ENCODE data around the gene MYO10.
"Not testable (repeated sequence)": the region's sequence is repeated elsewhere in the genome, so short reads cannot be mapped to it uniquely, and the experiment has no call there.

Gene MYO10

DNA sequence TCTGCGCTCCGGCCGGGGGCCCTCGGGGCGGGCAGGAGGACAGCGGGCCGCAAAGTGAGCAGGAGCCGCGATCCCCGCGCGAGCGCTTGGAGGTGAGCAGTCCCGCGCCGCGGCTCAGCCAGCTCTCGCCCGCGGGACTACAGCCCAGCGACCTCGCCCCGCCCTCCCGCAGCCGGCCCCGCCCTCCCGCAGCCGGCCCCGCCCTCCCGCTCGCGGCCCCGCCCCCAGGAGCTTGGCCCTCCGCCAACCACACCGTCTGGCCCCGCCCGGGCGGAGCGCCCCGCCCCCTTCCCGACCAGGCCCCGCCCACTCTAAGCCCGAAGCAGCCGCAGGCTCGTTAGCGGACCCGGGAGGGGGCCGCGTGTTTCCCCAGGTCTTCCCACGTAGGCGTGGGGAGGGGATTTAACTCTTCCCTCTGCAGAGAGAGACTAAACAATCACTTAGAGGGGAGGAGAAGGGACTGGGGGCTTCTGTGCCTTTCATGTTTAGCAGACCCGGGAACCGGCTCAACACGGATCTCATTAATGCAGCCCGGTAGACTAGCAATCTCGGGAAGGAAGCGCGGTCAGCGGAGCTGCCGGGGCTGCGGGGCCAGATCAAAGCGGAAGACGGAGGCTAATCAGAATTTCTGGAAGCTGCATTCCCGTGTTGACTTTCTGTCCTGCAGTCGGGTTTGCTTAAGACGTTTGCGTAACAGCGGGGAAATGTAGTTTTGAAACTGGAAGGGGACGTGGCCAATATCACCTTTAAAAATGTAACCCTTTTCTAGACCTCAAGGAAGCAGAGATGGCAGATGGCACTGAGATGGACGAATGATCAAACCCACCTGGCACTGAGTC, at the start of gene MYO10:
Gene MYO10, minus strand, starts transcription at position 139 of the 839 bp plus-strand sequence. CDS start 480 bp downstream, outside the sequence.
- peaks cover 11% of the 10 kb centered on the region for H3K4me1 ChIP-seq (ENCODE audit: control insufficient read depth, insufficient read depth, low read length)
- H3K4me3 ChIP-seq (ENCODE audit: low read length in 2 of 2) = peak within 1 kb of the TSS; percentile 63 to 79
- peaks cover 23 to 44% of the 10 kb centered on the region in 2 donors for H3K27me3 ChIP-seq (ENCODE audit: control insufficient read depth in 1 of 2, insufficient read depth in 2 of 2, low read length in 2 of 2)
- H3K9me3 ChIP-seq (ENCODE audit: control insufficient read depth in 2 of 2, low read length in 2 of 2) = no peaks in the 10 kb centered on the region
- H3K36me3 ChIP-seq (ENCODE audit: control insufficient read depth in 2 of 2, insufficient read depth in 2 of 2, low read length in 2 of 2) = no peaks in the 10 kb centered on the region
- H3K9ac ChIP-seq (ENCODE audit: low read length in 2 of 2) = peak within 1 kb of the TSS; percentile 46 to 55
- no peak within 1 kb of the TSS for H3K27ac ChIP-seq (ENCODE audit: low read length)

DNA sequence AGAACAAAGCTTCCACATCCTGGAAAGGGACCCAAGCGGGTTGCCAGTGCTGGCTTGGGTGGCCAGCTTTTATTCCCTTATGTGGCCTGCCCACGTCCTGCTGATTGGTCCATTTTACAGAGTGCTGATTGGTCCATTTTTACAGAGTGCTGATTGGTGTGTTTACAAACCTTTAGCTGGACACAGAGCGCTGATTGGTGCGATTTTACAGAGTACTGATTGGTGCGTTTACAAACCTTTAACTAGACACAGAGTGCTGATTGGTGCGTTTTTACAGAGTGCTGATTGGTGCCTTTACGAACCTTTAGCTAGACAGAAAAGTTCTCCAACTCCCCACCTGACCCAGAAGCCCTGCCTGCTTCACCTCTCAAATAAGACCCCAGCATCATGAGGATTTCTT, 49.2 kb upstream of the MYO10 start:
- not testable (repeated sequence) for H3K4me3 ChIP-seq (ENCODE audit: low read length in 2 of 2); H3K4me1 ChIP-seq (ENCODE audit: control insufficient read depth, insufficient read depth, low read length); H3K36me3 ChIP-seq (ENCODE audit: control insufficient read depth in 2 of 2, insufficient read depth in 2 of 2, low read length in 2 of 2); H3K27me3 ChIP-seq (ENCODE audit: control insufficient read depth in 1 of 2, insufficient read depth in 2 of 2, low read length in 2 of 2); H3K9me3 ChIP-seq (ENCODE audit: control insufficient read depth in 2 of 2, low read length in 2 of 2); H3K27ac ChIP-seq (ENCODE audit: low read length); H3K9ac ChIP-seq (ENCODE audit: low read length in 2 of 2)

DNA sequence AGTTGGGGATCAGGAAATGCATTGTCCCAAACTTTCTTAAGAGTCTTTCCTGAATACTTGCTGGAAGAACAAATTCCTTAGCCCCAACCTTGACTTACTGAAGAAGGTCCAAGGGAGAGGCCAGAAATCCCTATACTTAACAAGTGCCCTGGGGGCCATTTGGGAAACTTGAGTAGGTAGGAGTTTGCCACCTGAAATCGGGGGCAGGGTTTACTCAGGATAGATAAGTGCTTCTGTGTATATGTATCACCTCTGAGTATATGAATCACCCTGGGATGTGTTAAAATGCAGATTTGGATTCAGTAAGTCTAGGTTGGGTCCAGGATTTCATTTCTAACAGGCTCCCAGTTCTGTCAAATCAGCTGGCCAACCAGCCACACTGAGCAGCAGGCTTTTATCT, 47.9 kb upstream of the MYO10 start:
- Histone ChIP-seq H3K36me3 (ENCODE audit: control insufficient read depth in 2 of 2, insufficient read depth in 2 of 2, low read length in 2 of 2) (no peaks in the 10 kb centered on the region), H3K4me1 (ENCODE audit: control insufficient read depth, insufficient read depth, low read length) (no peaks in the 10 kb centered on the region), H3K4me3 (ENCODE audit: low read length in 2 of 2) (no peak overlapping the region), H3K9me3 (ENCODE audit: control insufficient read depth in 2 of 2, low read length in 2 of 2) (no peaks in the 10 kb centered on the region), H3K27me3 (ENCODE audit: control insufficient read depth in 1 of 2, insufficient read depth in 2 of 2, low read length in 2 of 2) (no peaks in the 10 kb centered on the region), H3K27ac (ENCODE audit: low read length) (no peak overlapping the region), H3K9ac (ENCODE audit: low read length in 2 of 2) (no peak overlapping the region)

DNA sequence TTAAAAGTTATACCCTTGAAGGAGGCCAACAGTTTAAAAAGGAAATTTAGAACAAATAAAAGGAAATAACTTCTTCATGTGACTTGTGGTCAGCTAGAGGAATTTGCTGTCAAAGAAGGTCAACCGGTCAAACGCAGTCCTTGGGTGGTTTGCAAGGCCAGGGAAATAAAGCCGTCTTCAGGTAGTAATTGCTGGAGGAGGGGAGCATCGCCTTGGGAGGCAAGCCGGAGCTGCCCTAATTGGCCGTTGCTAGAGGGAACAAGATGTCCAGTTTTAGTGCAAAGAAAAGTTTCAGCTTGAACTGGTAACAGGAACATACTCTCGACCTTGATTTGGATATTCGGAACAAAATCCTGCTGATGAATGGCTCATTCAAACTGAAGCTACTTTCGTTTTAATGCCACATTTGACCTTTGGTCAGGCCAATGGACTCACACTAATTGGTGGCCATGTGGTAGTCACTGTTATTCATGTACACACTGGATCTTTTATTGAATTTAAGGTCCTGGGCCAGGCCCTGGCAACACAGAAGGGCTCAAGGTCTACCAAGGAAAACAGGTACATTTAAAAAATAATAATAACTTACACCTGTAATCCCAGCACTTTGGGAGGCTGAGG, 47.0 kb upstream of the MYO10 start:
- Histone ChIP-seq H3K36me3 (ENCODE audit: control insufficient read depth in 2 of 2, insufficient read depth in 2 of 2, low read length in 2 of 2) (no peaks in the 10 kb centered on the region), H3K4me3 (ENCODE audit: low read length in 2 of 2) (no peak overlapping the region), H3K27ac (ENCODE audit: low read length) (no peak overlapping the region), H3K27me3 (ENCODE audit: control insufficient read depth in 1 of 2, insufficient read depth in 2 of 2, low read length in 2 of 2) (no peaks in the 10 kb centered on the region), H3K4me1 (ENCODE audit: control insufficient read depth, insufficient read depth, low read length) (no peaks in the 10 kb centered on the region), H3K9ac (ENCODE audit: low read length in 2 of 2) (no peak overlapping the region), H3K9me3 (ENCODE audit: control insufficient read depth in 2 of 2, low read length in 2 of 2) (no peaks in the 10 kb centered on the region)

DNA sequence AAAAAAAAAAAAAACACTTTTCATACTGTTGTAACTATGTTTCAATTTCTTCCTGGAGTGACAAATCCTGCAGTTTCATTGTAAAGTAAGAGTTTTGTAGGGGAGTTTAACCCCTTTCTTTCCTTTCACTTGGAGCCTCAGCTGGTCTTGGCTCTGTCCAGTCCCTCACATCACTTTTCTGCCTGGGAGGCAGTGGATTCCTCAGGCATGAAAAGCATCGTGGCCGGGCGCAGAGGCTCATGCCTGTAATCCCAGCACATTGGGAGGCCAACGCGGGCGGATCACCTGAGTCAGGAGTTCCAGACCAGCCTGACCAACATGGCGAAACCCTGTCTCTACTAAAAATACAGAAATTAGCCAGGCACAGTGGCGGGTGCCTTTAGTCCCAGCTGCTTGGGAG, 45.6 kb upstream of the MYO10 start:
- no peaks in the 10 kb centered on the region for H3K27me3 ChIP-seq (ENCODE audit: control insufficient read depth in 1 of 2, insufficient read depth in 2 of 2, low read length in 2 of 2)
- H3K9me3 ChIP-seq (ENCODE audit: control insufficient read depth in 2 of 2, low read length in 2 of 2) = no peaks in the 10 kb centered on the region
- no peaks in the 10 kb centered on the region for H3K4me1 ChIP-seq (ENCODE audit: control insufficient read depth, insufficient read depth, low read length)
- H3K4me3 ChIP-seq (ENCODE audit: low read length in 2 of 2) = no peak overlapping the region
- no peak overlapping the region for H3K27ac ChIP-seq (ENCODE audit: low read length)
- no peaks in the 10 kb centered on the region for H3K36me3 ChIP-seq (ENCODE audit: control insufficient read depth in 2 of 2, insufficient read depth in 2 of 2, low read length in 2 of 2)
- no peak overlapping the region for H3K9ac ChIP-seq (ENCODE audit: low read length in 2 of 2)

DNA sequence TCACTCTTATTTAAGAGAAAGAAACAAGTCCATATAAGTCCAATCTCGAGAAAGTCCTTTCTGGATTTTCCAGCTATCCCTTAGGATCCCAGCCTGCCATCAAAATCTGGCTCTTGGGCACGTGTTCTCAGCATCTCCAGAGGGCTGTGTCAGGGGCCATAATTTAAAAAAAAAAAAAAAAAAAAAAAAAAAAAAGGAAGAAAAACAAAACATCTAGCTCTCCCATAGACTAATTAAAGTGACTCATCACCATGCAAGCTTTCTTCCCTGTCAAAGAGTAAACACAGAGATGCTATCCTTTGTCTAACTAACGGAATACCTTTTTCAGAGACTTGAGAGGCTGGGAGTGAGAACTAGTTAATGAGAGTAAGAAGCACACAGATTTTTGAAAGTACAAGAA, 44.9 kb upstream of the MYO10 start:
- Histone ChIP-seq H3K4me1 (ENCODE audit: control insufficient read depth, insufficient read depth, low read length) (no peaks in the 10 kb centered on the region), H3K9me3 (ENCODE audit: control insufficient read depth in 2 of 2, low read length in 2 of 2) (no peaks in the 10 kb centered on the region), H3K9ac (ENCODE audit: low read length in 2 of 2) (no peak overlapping the region)

DNA sequence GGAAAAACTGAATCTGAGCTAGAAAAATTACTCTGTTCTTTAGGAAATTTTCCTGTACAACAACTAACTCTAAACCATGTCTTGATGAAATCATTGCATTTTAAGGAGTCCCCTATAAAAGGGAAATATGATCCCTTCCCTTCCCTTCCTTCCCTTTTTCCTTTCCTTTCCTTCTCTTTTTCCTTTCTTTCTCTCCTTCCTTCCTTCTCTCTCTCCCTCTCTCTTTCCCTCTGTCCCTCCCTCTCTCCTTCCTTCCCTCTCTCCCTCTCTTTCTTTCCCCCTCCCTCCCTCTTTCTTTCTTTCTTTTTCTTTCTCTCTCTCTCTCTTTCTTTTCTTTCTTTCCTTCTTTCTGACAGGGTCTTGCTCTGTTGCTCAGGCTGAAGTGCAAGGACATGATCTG, 42.2 kb upstream of the MYO10 start:
- Histone ChIP-seq H3K9ac (ENCODE audit: low read length in 2 of 2) (no peak overlapping the region), H3K4me1 (ENCODE audit: control insufficient read depth, insufficient read depth, low read length) (no peaks in the 10 kb centered on the region), H3K36me3 (ENCODE audit: control insufficient read depth in 2 of 2, insufficient read depth in 2 of 2, low read length in 2 of 2) (no peaks in the 10 kb centered on the region), H3K27me3 (ENCODE audit: control insufficient read depth in 1 of 2, insufficient read depth in 2 of 2, low read length in 2 of 2) (no peaks in the 10 kb centered on the region), H3K27ac (ENCODE audit: low read length) (no peak overlapping the region), H3K9me3 (ENCODE audit: control insufficient read depth in 2 of 2, low read length in 2 of 2) (no peaks in the 10 kb centered on the region), H3K4me3 (ENCODE audit: low read length in 2 of 2) (no peak overlapping the region)

More for the DNA sequence above, 44.9 kb upstream of the MYO10 start:
- no peak overlapping the region for H3K27ac ChIP-seq (ENCODE audit: low read length)
- H3K4me3 ChIP-seq (ENCODE audit: low read length in 2 of 2) = no peak overlapping the region
- H3K27me3 ChIP-seq (ENCODE audit: control insufficient read depth in 1 of 2, insufficient read depth in 2 of 2, low read length in 2 of 2) = no peaks in the 10 kb centered on the region
- no peaks in the 10 kb centered on the region for H3K36me3 ChIP-seq (ENCODE audit: control insufficient read depth in 2 of 2, insufficient read depth in 2 of 2, low read length in 2 of 2)

DNA sequence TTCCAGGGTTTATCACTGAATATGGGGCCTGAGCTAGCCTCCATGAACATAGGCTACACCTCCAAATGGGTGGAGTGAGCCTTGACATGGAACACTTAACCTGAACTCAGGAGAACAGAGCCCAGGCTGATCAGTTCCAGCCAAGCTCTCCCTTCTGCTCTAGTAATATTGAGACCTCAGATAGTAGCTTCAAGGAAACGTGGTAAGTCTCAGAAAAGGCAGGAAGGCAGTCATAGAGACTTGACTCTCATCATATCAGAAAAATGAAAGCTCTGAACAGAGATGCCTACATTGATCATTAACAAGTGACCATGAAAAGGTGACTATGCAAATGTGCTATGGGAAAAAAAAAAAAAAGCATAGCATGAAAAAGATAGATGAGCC, 40.5 kb upstream of the MYO10 start:
- Histone ChIP-seq H3K27me3 (ENCODE audit: control insufficient read depth in 1 of 2, insufficient read depth in 2 of 2, low read length in 2 of 2) (no peaks in the 10 kb centered on the region), H3K9me3 (ENCODE audit: control insufficient read depth in 2 of 2, low read length in 2 of 2) (no peaks in the 10 kb centered on the region), H3K36me3 (ENCODE audit: control insufficient read depth in 2 of 2, insufficient read depth in 2 of 2, low read length in 2 of 2) (no peaks in the 10 kb centered on the region)

DNA sequence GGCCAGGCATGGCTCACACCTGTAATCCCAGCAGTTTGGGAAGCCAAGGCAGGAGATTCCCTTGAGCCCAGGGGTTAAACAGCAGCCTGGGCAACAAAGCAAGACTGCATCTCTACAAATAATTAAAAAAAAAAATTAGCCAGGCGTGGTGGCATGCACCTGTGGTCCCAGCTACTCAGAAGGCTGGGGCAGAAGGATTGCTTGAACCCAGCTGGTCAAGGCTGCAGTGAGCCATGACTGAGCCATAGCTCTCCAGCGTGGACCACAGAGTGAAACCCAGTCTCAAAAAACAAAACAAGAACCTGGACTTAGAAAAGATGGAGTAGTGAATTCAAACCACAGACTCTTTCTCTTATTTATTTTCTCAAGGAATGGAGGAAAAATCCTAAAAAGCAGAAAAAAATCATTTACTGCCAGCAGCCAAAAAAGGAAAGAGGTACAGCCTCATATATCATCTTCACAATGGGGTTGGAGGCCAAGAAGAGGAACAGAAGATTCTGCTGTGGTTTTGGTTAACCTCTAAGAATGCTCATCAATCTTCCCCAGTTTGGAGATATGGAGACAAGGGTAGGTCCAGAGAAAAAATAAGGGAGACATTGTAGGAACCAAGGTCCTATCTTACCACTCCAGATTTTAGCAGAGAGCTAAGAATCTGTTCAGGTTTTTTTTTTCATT, 40.0 kb upstream of the MYO10 start:
- H3K4me3 ChIP-seq (ENCODE audit: low read length in 2 of 2) = no peak overlapping the region
- H3K27ac ChIP-seq (ENCODE audit: low read length) = no peak overlapping the region
- no peaks in the 10 kb centered on the region for H3K36me3 ChIP-seq (ENCODE audit: control insufficient read depth in 2 of 2, insufficient read depth in 2 of 2, low read length in 2 of 2)
- no peaks in the 10 kb centered on the region for H3K27me3 ChIP-seq (ENCODE audit: control insufficient read depth in 1 of 2, insufficient read depth in 2 of 2, low read length in 2 of 2)
- H3K9me3 ChIP-seq (ENCODE audit: control insufficient read depth in 2 of 2, low read length in 2 of 2) = no peaks in the 10 kb centered on the region
- H3K4me1 ChIP-seq (ENCODE audit: control insufficient read depth, insufficient read depth, low read length) = no peaks in the 10 kb centered on the region
- H3K9ac ChIP-seq (ENCODE audit: low read length in 2 of 2) = no peak overlapping the region

More for the DNA sequence above, 40.5 kb upstream of the MYO10 start:
- Histone ChIP-seq H3K27ac (ENCODE audit: low read length) (no peak overlapping the region), H3K4me3 (ENCODE audit: low read length in 2 of 2) (no peak overlapping the region), H3K4me1 (ENCODE audit: control insufficient read depth, insufficient read depth, low read length) (no peaks in the 10 kb centered on the region), H3K9ac (ENCODE audit: low read length in 2 of 2) (no peak overlapping the region)

DNA sequence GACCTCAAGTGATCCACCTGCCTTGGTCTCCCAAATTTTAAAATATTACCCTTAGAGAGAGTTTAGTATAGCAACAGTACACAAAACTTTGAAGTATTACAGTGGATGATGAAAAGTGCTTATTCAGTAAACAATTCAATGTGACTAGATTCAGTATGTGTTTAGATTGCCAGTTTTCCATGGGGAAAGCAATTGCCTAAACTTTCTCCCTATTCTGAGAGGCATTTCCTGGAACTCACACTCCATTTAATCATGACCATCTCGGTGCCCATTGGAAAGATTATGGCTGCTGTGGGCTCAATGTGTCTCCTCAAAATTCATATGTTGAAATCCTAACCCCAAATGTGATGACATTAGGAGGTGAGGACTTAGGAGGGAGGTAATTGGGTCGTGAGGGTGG, 38.9 kb upstream of the MYO10 start:
- Histone ChIP-seq H3K36me3 (ENCODE audit: control insufficient read depth in 2 of 2, insufficient read depth in 2 of 2, low read length in 2 of 2) (no peaks in the 10 kb centered on the region), H3K4me3 (ENCODE audit: low read length in 2 of 2) (no peak overlapping the region), H3K4me1 (ENCODE audit: control insufficient read depth, insufficient read depth, low read length) (no peaks in the 10 kb centered on the region), H3K9ac (ENCODE audit: low read length in 2 of 2) (no peak overlapping the region), H3K27ac (ENCODE audit: low read length) (no peak overlapping the region), H3K9me3 (ENCODE audit: control insufficient read depth in 2 of 2, low read length in 2 of 2) (no peaks in the 10 kb centered on the region), H3K27me3 (ENCODE audit: control insufficient read depth in 1 of 2, insufficient read depth in 2 of 2, low read length in 2 of 2) (no peaks in the 10 kb centered on the region)

DNA sequence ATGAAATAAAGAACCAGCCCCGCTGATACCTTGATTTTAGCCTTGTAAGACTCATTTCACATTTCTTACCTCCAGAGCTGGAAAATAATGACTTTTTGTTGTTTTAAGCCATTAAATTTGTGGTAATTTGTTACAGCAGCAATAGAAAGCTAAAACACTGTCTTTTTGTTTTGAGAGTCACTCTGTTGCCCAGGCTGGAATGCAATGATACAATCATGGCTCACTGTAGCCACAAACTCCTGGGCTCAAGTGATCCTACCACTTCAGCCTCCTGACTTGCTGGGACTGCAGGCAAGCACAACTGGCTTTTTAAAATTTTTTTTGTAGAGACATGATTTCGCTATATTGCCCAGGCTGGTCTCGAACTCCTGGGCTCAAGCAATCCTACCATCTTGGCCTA, 34.7 kb upstream of the MYO10 start:
- no peak overlapping the region for H3K4me3 ChIP-seq (ENCODE audit: low read length in 2 of 2)
- H3K4me1 ChIP-seq (ENCODE audit: control insufficient read depth, insufficient read depth, low read length) = no peaks in the 10 kb centered on the region
- H3K9ac ChIP-seq (ENCODE audit: low read length in 2 of 2) = no peak overlapping the region
- H3K36me3 ChIP-seq (ENCODE audit: control insufficient read depth in 2 of 2, insufficient read depth in 2 of 2, low read length in 2 of 2) = no peaks in the 10 kb centered on the region
- H3K9me3 ChIP-seq (ENCODE audit: control insufficient read depth in 2 of 2, low read length in 2 of 2) = no peaks in the 10 kb centered on the region
- no peak overlapping the region for H3K27ac ChIP-seq (ENCODE audit: low read length)
- H3K27me3 ChIP-seq (ENCODE audit: control insufficient read depth in 1 of 2, insufficient read depth in 2 of 2, low read length in 2 of 2) = no peaks in the 10 kb centered on the region
